Erythroblast (primary cell): Measurements from ENCODE around the gene DNAJB11.

ENCODE experiments used
- GATA1 ChIP-seq: IDR thresholded peaks from 2 replicates; pipeline ENCODE4 v1.6.1; 2011; ENCODE audit warnings: low read depth, mild to moderate bottlenecking, control low read depth, low read length, moderate library complexity
- POLR2A ChIP-seq: IDR thresholded peaks from 2 replicates; pipeline ENCODE4 v1.6.1; 2011; ENCODE audit warnings: mild to moderate bottlenecking, low read length

DNA sequence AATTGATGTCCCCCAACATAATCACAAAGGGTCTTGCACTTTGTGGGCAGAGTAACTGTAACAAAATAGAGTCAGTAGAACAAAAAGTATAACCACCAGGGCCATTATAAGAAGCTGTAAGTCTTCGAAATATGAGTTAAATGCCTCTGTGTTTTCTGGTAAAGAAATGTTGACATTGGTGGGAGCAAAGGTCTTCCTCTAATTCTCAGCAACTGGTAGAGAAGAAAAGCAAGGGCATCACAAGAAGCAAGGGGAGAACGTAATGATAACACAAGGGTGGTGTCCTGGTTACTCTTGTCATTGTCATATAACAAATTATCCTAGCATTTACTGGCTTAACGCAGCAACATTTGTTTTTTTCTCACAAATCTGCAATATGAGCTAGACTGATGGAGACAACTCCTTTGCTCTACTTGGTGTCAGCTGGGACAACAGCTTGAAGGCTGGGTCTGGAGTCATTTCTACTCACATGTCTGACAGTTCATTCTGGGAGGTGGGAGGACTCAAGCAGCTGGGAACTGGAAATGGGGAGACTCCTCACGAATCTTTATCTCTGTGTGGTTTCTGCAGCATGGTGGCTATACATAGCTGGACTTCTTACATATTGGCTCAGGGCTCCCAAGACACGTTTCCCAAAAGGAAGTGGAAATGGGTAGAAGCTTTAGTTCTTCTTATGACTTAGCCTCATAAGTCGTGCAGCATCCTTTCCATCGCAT is 20.2 kb downstream of the DNAJB11 start:
- TF ChIP-seq POLR2A (no peak), GATA1 (no peak)
